Neural cell (in vitro differentiated cells): ENCODE results near the gene PACS1.

Source experiments
- CTCF ChIP-seq: fragments of 450-650 bp; IDR thresholded peaks from 2 replicates; pipeline ENCODE4 v1.5.1; 2014; ENCODE audit warnings: antibody characterized with exemption, mild to moderate bottlenecking, moderate library complexity; ENCODE audit not compliant: poor library complexity, severe bottlenecking
- EP300 ChIP-seq: fragments of 450-650 bp; conservative IDR thresholded peaks from 2 replicates; pipeline ENCODE4 v1.6.1; 2014; ENCODE audit warnings: antibody characterized with exemption, mild to moderate bottlenecking, moderate library complexity; ENCODE audit not compliant: poor library complexity, severe bottlenecking
- EZH2 ChIP-seq: fragments of 200-600, 300-800 bp; shearing (Covaris generic), sonication (generic); IDR thresholded peaks from 2 replicates; pipeline ENCODE4 v1.6.1; 2014; ENCODE audit warnings: antibody characterized with exemption, low read length, borderline replicate concordance, mild to moderate bottlenecking; ENCODE audit not compliant: insufficient read depth, poor library complexity, severe bottlenecking
- POLR2AphosphoS5 ChIP-seq: IDR thresholded peaks from 2 replicates; pipeline ENCODE4 v1.6.1; 2012
- RAD21 ChIP-seq: fragments of 450-650 bp; conservative IDR thresholded peaks from 2 replicates; pipeline ENCODE4 v1.6.1; 2014; ENCODE audit warnings: antibody characterized with exemption, mild to moderate bottlenecking, moderate library complexity
- REST ChIP-seq: IDR thresholded peaks from 2 replicates; pipeline ENCODE4 v1.6.1; 2012; ENCODE audit warnings: borderline replicate concordance
- SMC3 ChIP-seq: fragments of 450-650 bp; conservative IDR thresholded peaks from 2 replicates; pipeline ENCODE4 v1.6.1; 2014; ENCODE audit warnings: antibody characterized with exemption, mild to moderate bottlenecking, moderate library complexity; ENCODE audit not compliant: poor library complexity
- TAF1 ChIP-seq: IDR thresholded peaks from 2 replicates; pipeline ENCODE4 v1.6.1; 2012; ENCODE audit warnings: low read depth

- TF ChIP-seq EZH2 (no peak), CTCF (no peak), POLR2AphosphoS5 (no peak), EP300 (no peak), REST (no peak), TAF1 (no peak), SMC3 (no peak), RAD21 (no peak)
Measured at GRCh38 chr11:66032957-66033735, 36.9 kb upstream of the PACS1 start.
